ENCODE results near the gene SEC31A.
A peak's percentile ranks its signal among the peaks of the same experiment; 100 is the strongest.

The SEC31A gene

GRCh38 chr4:82774711-82775171 is 116.2 kb downstream of the SEC31A start:
- no peaks in the 10 kb centered on the region for H3K9me3 Mint-ChIP-seq
- H3K27me3 Mint-ChIP-seq = no peaks in the 10 kb centered on the region
- peak overlapping the region in 1 of 2 donors; percentile 25 for H3K27ac Mint-ChIP-seq

GRCh38 chr4:82773057-82773456 is 117.9 kb downstream of the SEC31A start:
- Mint-ChIP-seq H3K4me3 (no peak overlapping the region), H3K4me1 (ENCODE audit: low read depth in 2 of 2) (no peaks in the 10 kb centered on the region), H3K27me3 (no peaks in the 10 kb centered on the region), H3K27ac (no peak overlapping the region), H3K9me3 (no peaks in the 10 kb centered on the region), H3K36me3 (ENCODE audit: insufficient read depth) (no peaks in the 10 kb centered on the region)
- ATAC-seq (replicated peaks) (no peak), DNase-seq (no peak)

More at GRCh38 chr4:82774711-82775171, 116.2 kb downstream of the SEC31A start:
- Mint-ChIP-seq H3K4me3 (no peak overlapping the region), H3K36me3 (ENCODE audit: insufficient read depth) (no peaks in the 10 kb centered on the region), H3K4me1 (ENCODE audit: low read depth in 2 of 2) (no peaks in the 10 kb centered on the region)
- ATAC-seq (replicated peaks) (no peak), DNase-seq (no peak)

GRCh38 chr4:82770607-82771006 is 120.3 kb downstream of the SEC31A start:
- no peak overlapping the region for H3K27ac Mint-ChIP-seq
- H3K4me1 Mint-ChIP-seq (ENCODE audit: low read depth in 2 of 2) = no peaks in the 10 kb centered on the region
- peaks cover 4 to 15% of the 10 kb centered on the region in 2 donors for H3K9me3 Mint-ChIP-seq
- no peaks in the 10 kb centered on the region for H3K36me3 Mint-ChIP-seq (ENCODE audit: insufficient read depth)
- no peak overlapping the region for H3K4me3 Mint-ChIP-seq
- ATAC-seq (replicated peaks) = no peak
- no peak for DNase-seq
- no peaks in the 10 kb centered on the region for H3K27me3 Mint-ChIP-seq
